NCI-H1092 treated with DMSO at 0.1 percent for 48 hours (cell line): ENCODE data around the gene TTBK2.

Experiments
- DNase-seq: peaks from one replicate; lab custom pipeline; 2025; lab: John Stamatoyannopoulos, UW

Gene TTBK2

DNA sequence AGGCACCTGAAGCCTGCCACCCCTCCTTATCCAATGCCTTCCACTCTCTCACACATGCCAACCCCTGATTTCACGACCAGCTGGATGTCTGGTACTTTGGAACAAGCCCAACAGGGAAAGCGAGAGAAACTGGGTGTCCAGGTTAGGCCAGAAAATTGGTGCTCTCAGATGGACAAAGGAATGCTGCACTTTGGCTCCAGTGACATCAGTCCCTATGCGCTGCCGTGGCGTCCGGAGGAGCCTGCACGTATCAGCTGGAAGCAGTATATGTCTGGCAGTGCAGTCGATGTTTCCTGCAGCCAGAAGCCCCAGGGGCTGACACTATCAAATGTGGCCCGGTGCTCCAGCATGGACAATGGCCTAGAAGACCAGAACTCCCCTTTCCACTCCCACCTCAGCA is 228.8 kb downstream of the TTBK2 start:
- no peak for DNase-seq

DNA sequence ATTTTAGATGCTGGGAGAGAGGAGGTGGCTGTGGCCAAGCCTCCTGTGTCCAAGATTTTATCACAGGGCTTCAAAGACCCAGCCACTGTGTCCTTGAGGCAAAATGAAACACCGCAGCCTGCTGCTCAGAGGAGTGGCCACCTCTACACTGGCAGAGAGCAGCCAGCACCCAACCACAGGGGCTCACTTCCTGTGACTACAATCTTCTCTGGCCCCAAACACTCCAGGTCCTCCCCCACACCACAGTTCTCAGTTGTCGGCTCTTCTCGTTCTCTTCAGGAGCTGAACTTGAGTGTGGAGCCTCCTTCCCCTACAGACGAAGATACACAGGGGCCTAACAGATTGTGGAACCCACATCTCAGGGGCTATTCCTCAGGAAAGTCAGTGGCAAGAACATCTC is 229.3 kb downstream of the TTBK2 start:
- no peak for DNase-seq
